ENCODE data around the gene CDK6.

CDK6 gene

GRCh38 chr7:92847305-92847704 lies 10.9 kb upstream of the CDK6 start:
- DNase-seq (ENCODE audit: low read depth, low spot score): no peak

GRCh38 chr7:92845736-92846135 lies 9.4 kb upstream of the CDK6 start:
- DNase-seq (ENCODE audit: low read depth, low spot score): no peak

GRCh38 chr7:92843781-92844180 lies 7.4 kb upstream of the CDK6 start:
- no peak for DNase-seq (ENCODE audit: low read depth, low spot score)

GRCh38 chr7:92843034-92843760 lies 6.8 kb upstream of the CDK6 start:
- DNase-seq (ENCODE audit: low read depth, low spot score): no peak

- DNase-seq (ENCODE audit: low read depth, low spot score): no peak
Measured at GRCh38 chr7:92841192-92841591, 4.8 kb upstream of the CDK6 start.

- DNase-seq (ENCODE audit: low read depth, low spot score): no peak
Measured at GRCh38 chr7:92840316-92840715, 3.9 kb upstream of the CDK6 start.

GRCh38 chr7:92839901-92840300 lies 3.5 kb upstream of the CDK6 start:
- DNase-seq (ENCODE audit: low read depth, low spot score): no peak

GRCh38 chr7:92838934-92839333 lies 2.6 kb upstream of the CDK6 start:
- DNase-seq (ENCODE audit: low read depth, low spot score): no peak

- DNase-seq (ENCODE audit: low read depth, low spot score): no peak
Measured at GRCh38 chr7:92837000-92837749, 802 bp upstream of the CDK6 start.

- no peak for DNase-seq (ENCODE audit: low read depth, low spot score)
Measured at GRCh38 chr7:92835851-92836488, 403 bp downstream of the CDK6 start.

GRCh38 chr7:92835261-92835850 lies 1.0 kb downstream of the CDK6 start:
- DNase-seq (ENCODE audit: low read depth, low spot score): peak; percentile 95

- peak; percentile 88 for DNase-seq (ENCODE audit: low read depth, low spot score)
Measured at GRCh38 chr7:92834507-92835260, 1.7 kb downstream of the CDK6 start.

GRCh38 chr7:92833766-92834506 lies 2.4 kb downstream of the CDK6 start:
- no peak for DNase-seq (ENCODE audit: low read depth, low spot score)

- DNase-seq (ENCODE audit: low read depth, low spot score): peak; percentile 92
Measured at GRCh38 chr7:92833024-92833765, 3.2 kb downstream of the CDK6 start.

GRCh38 chr7:92832534-92833023 lies 3.8 kb downstream of the CDK6 start:
- no peak for DNase-seq (ENCODE audit: low read depth, low spot score)

GRCh38 chr7:92831716-92832533 lies 4.4 kb downstream of the CDK6 start:
- DNase-seq (ENCODE audit: low read depth, low spot score): no peak

GRCh38 chr7:92830532-92831110 lies 5.8 kb downstream of the CDK6 start:
- DNase-seq (ENCODE audit: low read depth, low spot score): no peak

- DNase-seq (ENCODE audit: low read depth, low spot score): no peak
Measured at GRCh38 chr7:92830027-92830426, 6.3 kb downstream of the CDK6 start.
